Urothelium cell line (cell line): ENCODE data around the gene PROSER3.
"Not testable (repeated sequence)": the region's sequence is repeated elsewhere in the genome, so short reads cannot be mapped to it uniquely, and the experiment has no call there.

ENCODE experiments used
- DNase-seq: peaks from one replicate; pipeline ENCODE4 v3.0.0; 2011; ENCODE audit warnings: low spot score, mixed read lengths
- FAIRE-seq: peaks from 2 replicates; lab custom pipeline; 2011; peaks lifted over from hg19 to GRCh38; lab: Jason Lieb, UNC

The PROSER3 gene

DNA sequence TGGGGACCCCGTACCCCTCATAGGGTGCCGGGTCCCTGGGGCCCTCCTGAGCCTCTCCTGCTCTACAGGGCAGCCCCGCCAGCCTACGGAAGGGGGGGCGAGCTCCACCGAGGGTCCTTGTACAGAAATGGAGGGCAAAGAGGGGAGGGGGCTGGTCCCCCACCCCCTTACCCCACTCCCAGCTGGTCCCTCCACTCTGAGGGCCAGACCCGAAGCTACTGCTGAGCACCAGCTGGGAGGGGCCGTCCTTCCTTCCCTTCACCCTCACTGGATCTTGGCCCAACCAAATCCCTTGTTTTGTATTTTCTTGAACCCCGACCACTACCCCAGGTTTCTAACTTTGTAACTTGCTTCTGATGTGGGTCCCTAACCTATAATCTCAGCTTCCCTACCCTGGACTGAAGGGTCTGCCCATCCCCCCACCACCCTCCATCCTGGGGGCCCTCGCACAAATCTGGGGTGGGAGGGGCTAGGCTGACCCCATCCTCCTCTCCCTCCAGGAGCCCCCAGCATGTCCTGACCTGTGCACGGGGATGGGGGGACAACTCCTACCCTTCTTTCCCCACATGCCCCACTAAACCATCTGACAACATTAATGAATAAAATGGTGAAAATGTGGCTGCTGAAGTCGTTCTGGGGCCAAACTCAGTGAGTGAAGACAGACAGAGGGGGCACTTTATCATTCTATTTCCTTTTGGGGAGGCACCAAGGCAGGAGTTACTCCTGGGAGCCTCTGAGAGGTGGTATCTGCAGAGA, 30.4 kb downstream of the PROSER3 start:
- no peak for DNase-seq
- FAIRE-seq, result no peak

DNA sequence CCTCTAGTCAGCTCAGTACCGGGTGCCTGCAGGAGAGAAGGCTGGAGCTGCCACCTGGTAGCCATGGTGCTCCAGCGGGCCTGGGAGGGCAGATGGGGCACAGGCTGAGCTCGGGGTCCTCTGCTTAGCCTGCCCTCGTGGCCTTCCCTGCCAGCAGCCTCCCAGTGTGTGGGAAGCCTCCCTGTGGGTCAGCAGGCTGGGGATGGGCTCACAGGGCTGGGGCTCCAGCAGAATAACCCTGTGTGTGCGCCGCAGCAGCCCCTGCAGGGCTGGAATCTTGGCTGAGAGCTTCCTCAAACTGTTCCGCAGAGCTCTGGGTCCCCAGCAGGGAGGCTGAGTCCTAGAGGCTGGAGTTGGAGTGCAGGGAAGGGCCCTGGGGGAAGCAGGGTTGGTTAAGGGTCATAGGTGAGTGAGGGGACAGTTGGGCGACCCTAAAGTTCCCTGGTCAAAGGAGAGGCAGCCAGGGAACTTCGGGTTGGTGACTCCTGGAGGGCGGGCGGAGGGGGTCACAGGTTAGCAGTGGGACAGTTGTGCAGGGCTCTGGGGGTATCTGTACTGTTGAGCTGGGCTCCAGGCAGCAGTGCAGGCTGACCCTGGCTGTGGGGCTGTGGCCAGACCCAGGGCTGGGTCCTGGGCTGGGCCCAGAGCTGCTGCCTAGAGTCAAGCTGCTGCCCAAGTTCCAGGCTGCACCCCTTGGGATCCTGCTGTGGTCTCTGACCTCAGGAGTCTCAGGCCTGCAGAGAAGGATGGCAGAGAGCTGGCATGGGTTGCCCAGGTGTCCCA, 31.4 kb downstream of the PROSER3 start:
- FAIRE-seq, result no peak

DNA sequence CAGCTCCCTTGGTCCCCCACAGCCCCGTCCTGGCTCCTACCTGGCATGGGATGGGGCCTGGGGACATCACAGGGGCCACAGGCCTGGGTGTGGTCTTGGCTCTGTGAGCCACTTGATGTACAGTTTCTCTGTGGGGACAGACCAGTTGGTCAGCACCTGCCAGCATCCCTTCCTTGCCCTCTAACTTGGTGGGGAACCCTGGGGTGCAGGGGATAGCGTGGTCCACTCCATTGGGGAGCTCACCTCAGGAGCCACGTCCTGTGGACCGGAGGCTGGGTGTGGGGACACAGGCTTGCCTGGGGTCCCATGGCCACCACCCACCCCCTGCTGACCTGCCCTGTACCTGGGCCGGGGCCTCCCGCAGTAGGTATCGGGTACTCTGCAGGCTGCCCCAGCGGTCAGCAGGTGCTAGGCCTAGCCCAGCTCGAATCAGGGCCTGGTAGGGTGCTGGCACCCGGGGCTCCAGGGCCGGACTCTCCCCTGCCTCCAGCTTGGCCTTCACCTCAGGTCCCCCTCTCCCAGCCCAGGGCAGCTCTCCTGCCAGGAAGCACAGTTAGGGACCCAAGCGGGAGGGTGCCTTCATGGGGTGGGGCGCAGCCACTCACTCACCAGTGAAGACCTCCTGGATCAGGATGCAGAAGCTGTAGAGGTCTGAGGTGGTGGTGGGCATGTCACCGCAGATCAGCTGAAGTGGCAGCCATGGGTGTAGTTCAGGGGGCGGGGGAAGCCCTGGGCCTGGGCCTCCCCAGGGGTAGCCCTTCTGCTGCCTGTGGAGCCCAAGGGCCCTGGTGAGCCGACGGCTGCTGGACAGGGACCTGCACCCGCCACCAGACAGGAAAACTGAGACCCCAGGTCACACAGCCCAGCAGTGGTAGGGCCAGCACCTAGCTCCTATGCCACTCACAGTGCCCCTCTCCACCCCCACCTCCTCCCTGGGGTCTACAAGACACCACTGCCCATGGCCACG, 32.3 kb downstream of the PROSER3 start:
- FAIRE-seq (no peak), DNase-seq (no peak)

More for the DNA sequence above, 31.4 kb downstream of the PROSER3 start:
- no peak for DNase-seq

DNA sequence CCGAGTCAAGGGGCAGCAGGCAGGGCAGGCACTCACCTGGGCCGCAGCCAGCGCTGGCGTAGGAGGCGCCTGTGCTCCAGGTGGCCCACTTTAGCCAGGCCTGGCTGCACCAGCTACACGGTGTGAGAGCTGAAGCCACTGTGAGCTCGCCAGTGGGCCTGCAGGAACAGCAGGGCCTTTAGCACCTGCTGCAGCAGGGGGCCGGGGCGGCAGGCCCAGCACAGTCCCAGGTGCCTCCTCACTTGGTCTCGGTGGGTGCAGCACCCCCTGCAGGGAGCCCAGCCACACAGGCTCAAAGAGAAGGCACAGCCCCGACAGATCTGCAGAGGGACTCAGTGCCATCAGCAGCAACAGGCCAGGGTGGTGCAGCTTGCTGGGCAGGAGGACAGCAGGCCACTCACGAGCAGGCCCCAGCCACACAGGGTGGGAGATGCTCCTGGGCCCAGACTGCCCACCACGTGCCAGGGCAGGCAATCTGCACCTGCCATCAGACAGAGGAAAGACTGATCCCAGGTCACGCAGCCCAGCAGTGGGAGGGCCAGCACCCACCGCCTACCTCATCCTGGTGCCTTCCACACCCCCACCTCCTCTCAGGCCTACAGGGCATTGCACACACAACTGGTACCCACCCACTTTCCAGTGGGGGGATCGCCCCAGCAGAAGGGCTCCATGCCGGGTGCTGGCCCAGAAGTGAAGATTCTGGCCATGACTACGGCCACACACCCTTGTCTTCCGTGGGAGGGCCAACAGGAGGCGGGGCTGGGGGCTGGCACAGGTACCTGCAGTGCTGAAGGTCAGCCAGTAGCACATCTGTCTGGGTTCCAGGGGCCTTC, 33.2 kb downstream of the PROSER3 start:
- no peak for DNase-seq
- FAIRE-seq, result no peak

DNA sequence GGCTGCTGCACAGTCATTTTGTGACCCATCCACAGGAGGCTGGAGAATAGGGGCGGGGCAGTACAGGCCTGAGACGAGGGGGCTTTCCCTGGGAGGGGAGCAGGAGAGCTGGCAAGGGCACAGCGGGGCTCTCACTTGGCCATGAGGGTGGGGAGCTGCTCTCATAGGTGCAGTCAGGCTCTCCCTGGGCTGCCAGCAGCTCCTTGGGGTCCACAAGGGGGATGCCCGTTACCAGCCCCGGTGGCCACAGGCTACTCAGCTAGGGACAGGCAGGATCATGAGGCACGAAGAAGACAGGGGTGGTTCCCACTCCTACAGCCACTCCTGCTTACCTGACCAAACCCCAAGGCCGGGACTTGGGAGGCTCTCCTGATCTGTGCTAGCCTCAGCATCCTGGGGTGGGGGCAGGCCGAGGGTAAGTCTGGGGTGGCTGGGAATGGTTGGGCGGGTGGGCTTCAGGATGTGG, 33.9 kb downstream of the PROSER3 start:
- DNase-seq, result no peak
- FAIRE-seq, result no peak

DNA sequence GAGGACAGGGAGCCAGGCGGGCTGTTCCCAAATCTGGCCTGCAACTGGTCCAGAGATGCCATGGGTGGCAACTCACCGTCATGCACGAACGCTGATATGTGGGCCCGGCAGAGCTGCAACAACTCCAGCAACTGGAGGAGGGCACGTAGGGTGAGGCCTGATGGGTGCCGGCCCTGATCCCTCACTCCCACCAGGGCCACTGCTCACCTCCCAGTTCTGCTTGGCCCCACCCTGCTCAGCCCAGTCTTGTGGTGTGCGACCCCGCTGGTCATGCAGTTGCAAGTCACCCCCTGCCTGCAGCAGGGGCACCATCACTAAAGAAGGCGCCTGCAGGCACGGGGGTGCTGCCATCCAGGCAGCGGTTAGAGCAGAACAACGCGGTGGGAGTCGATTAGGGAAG, 34.3 kb downstream of the PROSER3 start:
- no peak for DNase-seq
- no peak for FAIRE-seq

DNA sequence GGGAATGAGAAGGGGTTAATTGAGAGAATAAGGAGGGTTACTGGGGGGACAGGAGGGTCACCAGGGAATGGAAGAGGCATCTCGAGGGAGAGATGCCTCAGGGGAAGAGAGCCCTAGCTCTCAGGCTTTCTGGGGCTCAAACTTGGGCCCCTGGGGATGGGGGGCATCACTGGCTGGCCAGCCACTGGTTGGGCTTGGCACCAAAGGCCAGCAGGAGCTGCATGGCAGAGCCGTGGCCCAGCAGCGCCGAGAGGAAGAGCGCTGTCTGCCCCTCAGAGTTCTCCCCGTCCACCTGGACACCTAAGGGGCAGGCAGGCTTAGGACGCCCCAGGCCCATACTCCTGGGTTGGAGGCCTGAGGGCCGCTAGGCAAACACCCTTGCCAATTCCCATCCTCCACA, 34.9 kb downstream of the PROSER3 start:
- FAIRE-seq, result no peak
- no peak for DNase-seq

DNA sequence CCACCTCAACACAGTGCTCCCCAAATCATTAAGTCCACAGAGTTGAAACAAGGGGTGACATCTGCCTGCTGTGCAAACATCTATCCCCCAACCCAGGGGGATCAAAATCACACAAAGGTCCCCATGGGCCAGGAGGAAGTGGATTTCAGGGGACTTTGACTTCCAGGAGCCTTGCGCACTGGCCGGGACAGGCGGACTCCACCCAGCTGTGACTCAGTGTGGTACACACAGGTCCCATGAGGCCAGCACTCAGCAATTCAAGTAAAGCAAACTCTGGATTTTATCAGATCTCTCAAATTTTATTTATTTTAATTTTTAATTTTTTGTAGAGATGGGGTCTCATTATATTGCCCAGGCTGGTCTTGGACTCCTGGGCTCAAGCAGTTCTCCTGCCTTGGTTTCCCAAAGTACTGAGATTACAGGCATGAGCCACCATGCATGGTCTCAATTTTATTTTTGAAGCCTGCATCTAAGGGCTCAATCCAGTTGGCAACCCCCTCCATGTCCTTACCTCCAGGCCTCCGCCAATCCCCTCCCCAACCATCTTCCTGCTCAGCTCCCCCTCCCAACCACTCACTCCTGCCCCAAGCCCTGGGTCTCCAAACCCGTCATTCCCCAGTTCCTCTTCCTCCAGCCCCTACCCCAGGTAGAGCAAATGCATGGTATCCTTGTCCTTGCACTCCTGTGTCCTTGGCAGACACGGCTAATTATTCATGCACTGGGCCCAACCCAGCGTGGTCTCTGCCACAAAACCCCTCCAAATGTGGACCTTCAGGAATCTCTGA, 35.6 kb downstream of the PROSER3 start:
- DNase-seq, result no peak
- no peak for FAIRE-seq

DNA sequence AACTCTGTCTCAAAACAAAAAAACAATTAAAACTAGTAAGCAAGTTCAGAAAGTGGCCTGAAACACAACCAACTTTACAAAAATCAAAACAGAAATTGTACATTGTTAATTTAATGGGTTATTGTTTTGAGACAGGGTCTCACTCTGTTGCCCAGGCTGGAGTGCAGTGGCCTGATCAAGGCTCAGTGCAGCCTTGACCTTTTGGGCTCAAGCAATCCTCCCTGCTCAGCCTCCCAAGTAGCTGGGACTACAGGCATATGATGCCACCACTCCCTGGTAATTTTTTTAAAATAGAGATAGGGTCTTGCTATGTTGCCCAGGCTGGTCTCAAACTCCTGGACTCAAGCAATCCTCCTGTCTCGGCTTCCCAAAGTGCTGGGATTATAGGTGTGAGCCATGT, 37.6 kb downstream of the PROSER3 start:
- FAIRE-seq, DNase-seq: not testable (repeated sequence)

DNA sequence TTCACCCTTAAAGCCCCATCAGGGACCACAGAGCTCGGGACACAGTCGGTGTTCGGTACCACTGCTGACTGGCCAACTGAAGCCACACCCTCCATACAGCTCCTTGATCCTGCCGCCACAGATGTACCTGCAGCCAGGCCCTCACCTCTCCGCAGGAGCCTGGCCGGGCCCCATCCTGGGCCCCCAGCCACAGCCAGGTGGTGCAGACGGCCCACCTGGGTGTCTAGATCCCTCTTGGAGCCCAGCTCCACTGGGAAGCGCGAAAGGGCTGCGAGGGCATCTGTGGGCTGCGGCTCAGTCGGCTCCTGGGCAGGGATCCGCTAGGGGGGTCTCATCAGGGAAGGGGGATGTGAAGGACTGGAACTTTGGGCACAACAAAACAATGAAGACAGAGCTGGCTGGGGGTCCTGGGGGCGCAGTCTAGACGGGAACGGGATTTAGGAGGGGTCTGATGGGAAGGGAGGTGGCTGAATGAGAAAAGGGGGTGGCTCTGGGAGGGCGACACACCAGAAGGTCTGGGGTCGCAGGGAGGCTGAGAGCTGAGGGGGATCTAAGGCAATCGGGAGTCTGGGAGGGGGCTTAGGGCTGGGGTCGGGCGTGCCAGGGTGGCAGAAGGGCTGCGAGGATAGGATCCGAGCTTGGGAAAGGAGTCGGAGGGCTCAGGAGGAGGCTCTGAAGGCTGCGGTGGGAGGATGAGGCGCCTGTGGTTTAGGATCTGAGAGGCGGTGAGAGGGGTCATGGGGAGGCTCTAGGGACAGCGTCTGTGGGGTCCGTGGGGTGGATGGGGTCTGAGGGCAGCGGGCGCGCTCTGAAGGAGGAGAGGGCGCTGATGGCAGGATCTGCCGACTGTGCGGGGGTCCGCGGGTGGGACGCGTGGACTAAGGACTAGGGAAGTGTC, 38.9 kb downstream of the PROSER3 start:
- no peak for DNase-seq
- FAIRE-seq, result no peak

DNA sequence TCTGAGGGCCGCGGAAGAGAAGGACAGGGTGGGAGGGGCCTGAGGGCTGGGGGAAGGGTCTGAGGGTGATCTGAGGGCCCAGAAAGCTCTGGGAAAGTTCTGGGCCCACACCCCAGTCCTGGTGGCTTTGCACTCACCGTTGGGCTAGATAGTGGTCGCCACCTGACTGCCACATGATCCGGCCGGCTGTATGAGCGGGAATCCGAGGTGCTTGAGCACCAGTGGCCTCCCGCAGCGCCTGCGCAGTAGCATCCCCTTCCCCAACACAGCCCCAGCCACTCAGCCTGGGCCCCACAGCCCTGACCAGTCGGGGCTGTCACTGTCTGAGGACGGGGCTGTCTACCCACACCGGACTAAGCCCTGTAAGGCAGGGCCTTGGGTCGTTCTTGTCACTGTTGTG, 39.7 kb downstream of the PROSER3 start:
- no peak for FAIRE-seq

DNA sequence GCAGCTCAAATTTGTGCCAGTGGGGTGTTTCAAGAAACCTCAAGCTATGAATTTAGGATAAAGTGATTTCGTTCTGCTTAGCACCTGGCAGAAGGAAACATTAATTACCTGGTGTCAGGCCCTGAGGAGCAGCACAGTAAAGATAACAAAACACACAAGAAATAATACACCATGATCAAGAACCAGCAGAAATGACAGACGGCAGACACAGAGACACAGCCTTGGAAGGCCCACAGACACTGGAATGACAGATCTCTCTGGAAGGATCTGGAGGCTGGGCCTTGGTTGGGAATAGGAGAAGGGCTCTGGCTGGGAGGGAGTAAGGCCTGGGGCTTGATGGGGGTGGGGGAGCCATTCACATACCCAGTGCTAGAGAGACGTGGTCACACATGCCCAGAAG, 43.9 kb downstream of the PROSER3 start:
- no peak for FAIRE-seq

More for the DNA sequence above, 39.7 kb downstream of the PROSER3 start:
- DNase-seq, result no peak

DNA sequence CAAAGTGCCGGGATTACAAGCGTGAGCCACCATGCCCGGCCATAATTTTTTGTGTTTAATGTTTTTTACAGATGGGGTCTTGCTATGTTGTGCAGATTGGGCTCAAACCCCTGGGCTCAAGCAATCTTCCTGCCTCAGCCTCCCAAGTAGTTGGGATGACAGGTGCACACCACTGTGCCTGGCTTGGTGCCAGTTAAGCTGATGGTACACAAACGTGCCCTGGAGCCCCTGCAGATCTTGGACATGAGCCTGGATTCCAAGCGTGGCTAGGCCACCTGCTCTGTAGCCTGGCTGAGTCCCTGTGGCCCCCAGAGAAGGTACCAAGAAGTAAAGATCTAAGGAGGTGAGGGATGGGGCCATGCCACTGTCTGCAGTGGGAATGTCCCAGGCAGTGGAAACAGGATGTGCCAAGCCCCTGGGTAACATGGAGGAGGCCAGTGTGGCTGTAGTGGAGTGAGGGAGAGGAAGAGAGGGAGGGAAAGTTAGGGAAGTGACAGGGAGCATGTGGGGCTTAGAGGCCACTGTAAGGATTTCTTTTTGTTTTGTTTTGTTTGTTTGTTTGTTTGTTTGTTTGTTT, 47.6 kb downstream of the PROSER3 start:
- FAIRE-seq (no peak), DNase-seq (no peak)

More for the DNA sequence above, 43.9 kb downstream of the PROSER3 start:
- DNase-seq, result no peak

DNA sequence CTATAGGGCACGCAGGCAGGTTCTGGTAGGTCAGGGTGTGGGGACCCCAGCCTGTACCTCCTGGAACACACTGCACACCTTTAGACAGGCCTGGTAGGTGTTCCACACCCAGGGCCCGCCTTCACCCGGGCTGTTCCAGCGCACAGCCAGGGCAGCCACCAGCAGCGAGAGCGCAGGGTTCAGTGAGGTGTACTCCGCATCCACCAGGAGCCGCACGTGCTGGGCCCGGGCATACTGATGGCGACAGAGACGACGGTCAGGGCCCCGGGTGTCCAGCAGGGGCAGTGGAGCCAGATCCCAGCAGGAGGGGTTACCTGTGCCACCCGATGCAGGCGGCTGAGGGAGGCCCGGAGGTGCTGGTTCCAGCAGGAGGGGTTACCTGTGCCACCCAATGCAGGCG, 48.6 kb downstream of the PROSER3 start:
- no peak for DNase-seq
- FAIRE-seq, result no peak

DNA sequence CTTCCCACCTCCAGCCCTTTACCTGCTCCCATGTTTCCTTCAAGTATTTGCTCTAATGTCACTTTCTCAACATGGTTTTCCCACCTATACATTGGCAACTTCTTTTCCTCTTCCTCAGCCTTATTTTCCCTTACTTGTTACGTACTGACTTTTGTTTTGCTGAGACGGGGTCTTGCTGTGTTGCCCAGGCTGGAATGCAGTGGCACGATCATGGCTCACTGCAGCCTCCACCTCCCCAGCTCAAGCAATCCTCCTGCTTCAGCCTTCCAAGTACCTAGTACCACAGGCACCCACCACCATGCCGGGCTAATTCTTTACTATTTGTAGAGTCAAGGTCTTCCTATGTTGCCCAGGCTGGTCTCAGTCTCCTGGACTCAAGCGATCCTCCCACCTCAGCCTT, 49.7 kb downstream of the PROSER3 start:
- DNase-seq, result no peak
- no peak for FAIRE-seq

DNA sequence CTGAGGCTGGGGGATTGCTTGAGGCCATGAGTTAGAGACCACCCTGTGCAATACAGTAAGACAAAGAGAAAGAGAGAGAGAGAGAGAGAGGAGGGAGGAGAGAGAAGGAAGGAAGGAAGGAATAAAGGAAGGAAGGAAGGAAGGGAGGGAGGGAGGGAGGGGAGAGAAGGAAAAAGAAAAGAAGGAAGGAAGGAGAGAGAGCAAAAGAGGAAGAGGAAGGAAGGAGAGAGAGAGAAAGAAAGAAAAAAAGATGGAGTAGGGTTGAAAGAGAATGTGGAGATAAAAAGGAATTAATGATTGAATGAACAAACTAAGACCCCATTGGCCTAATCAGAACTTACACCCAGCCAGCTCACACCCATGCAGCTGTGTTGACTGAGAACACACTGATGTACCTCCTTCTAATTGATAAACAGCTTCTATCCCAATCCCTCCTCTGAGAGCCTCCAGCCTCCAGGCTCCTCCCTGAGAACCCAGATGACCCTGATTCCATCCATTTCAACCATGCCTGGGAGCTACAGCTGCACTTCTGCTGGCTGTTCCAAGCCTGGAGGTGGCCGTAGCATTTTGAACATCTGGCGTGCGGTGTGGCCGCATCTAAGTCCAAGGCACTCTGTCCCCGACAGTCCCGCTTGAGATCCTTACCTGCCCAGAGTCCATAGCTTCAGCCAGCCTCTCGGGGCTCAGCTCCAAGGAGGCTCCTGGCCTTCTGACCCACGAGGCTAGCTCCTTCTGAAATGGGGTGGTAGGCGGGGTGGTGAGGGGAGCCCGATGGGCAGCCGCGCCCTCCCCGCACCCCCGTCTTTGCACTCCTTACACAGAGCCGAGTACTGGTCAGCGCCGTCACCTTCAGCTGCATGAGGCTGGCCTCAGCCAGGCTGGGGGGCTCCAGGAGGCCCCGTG, 53.6 kb downstream of the PROSER3 start:
- DNase-seq, result no peak
- FAIRE-seq, result no peak
